Skeletal muscle tissue (tissue), 4 donors: ENCODE data around the gene PXK. TPM values are rescaled to one million over a fixed set of nuclear protein-coding genes. Genes with fewer than 3 reads are reported as not detected.
A peak's percentile ranks its signal among the peaks of the same experiment; 100 is the strongest.

Source experiments
- H3K27ac ChIP-seq: one replicate; pipeline ENCODE4 v1.7.0; 2013; ENCODE audit warnings: mild to moderate bottlenecking, low read depth, low read length, inconsistent platforms
- H3K27me3 ChIP-seq, 3 donors: one replicate each; pipeline ENCODE4 v1.7.0; 2013; ENCODE audit warnings: low read length in 3 of 3; ENCODE audit not compliant: control insufficient read depth in 3 of 3, insufficient read depth in 3 of 3
- H3K36me3 ChIP-seq, 3 donors: one replicate each; pipeline ENCODE4 v1.7.0; 2013; ENCODE audit warnings: low read length in 3 of 3; ENCODE audit not compliant: control insufficient read depth in 3 of 3, insufficient read depth in 3 of 3
- H3K4me1 ChIP-seq, 3 donors: one replicate each; pipeline ENCODE4 v1.7.0; 2013; ENCODE audit warnings: low read length in 3 of 3, mild to moderate bottlenecking in 3 of 3; ENCODE audit not compliant: control insufficient read depth in 3 of 3, insufficient read depth in 3 of 3
- H3K4me3 ChIP-seq, 3 donors: one replicate each; pipeline ENCODE4 v1.7.0; 2013; ENCODE audit warnings: low read length in 3 of 3
- H3K9ac ChIP-seq, 3 donors: one replicate each; pipeline ENCODE4 v1.7.0; 2013; ENCODE audit warnings: low read length in 3 of 3, mild to moderate bottlenecking in 3 of 3, moderate library complexity in 2 of 3, low read depth in 1 of 3
- H3K9me3 ChIP-seq, 3 donors: one replicate each; pipeline ENCODE4 v1.7.0; 2013; ENCODE audit warnings: low read length in 3 of 3; ENCODE audit not compliant: control insufficient read depth in 3 of 3
- total RNA-seq: library from RNA; depleted of rRNA; stranded (reverse); fragments of >200 nt; gene quantifications from one replicate; pipeline ENCODE4 v1.2.3, GENCODE V29; 2014
- donor health status: Osteomylitis.

PXK gene
- total RNA-seq, 1 donor from 2014 or later, result 16.2 TPM

GRCh38 chr3:58408906-58409305 is 76.2 kb downstream of the PXK start:
- Histone ChIP-seq H3K27me3 (no peaks in the 10 kb centered on the region), H3K36me3 (peaks cover 27 to 44% (median 39%) of the 10 kb centered on the region in 3 donors), H3K4me3 (no peak overlapping the region), H3K27ac (no peak overlapping the region), H3K9ac (no peak overlapping the region), H3K4me1 (no peaks in the 10 kb centered on the region), H3K9me3 (no peaks in the 10 kb centered on the region)

GRCh38 chr3:58409663-58410062 is 77.0 kb downstream of the PXK start:
- Histone ChIP-seq H3K36me3 (peaks cover 27 to 39% (median 34%) of the 10 kb centered on the region in 3 donors), H3K4me3 (no peak overlapping the region), H3K9ac (no peak overlapping the region), H3K27me3 (no peaks in the 10 kb centered on the region), H3K27ac (no peak overlapping the region), H3K9me3 (no peaks in the 10 kb centered on the region), H3K4me1 (no peaks in the 10 kb centered on the region)

- H3K4me1 ChIP-seq, result no peaks in the 10 kb centered on the region
- no peak overlapping the region for H3K27ac ChIP-seq
- peaks cover 27 to 39% (median 32%) of the 10 kb centered on the region in 3 donors for H3K36me3 ChIP-seq
- no peak overlapping the region for H3K9ac ChIP-seq
- no peak overlapping the region for H3K4me3 ChIP-seq
- H3K9me3 ChIP-seq, result no peaks in the 10 kb centered on the region
- H3K27me3 ChIP-seq, result no peaks in the 10 kb centered on the region
Measured at GRCh38 chr3:58411036-58411435, 78.3 kb downstream of the PXK start.

- H3K27me3 ChIP-seq, result no peaks in the 10 kb centered on the region
- H3K9ac ChIP-seq, result no peak overlapping the region
- no peak overlapping the region for H3K4me3 ChIP-seq
- peaks cover 27 to 39% (median 32%) of the 10 kb centered on the region in 3 donors for H3K36me3 ChIP-seq
- no peaks in the 10 kb centered on the region for H3K9me3 ChIP-seq
- no peaks in the 10 kb centered on the region for H3K4me1 ChIP-seq
- H3K27ac ChIP-seq, result no peak overlapping the region
Measured at GRCh38 chr3:58411851-58412830, 79.4 kb downstream of the PXK start.

GRCh38 chr3:58414538-58415197 is 82.0 kb downstream of the PXK start:
- Histone ChIP-seq H3K36me3 (peaks cover 22 to 29% (median 23%) of the 10 kb centered on the region in 3 donors), H3K9ac (no peak overlapping the region), H3K4me3 (no peak overlapping the region), H3K27ac (no peak overlapping the region), H3K9me3 (no peaks in the 10 kb centered on the region), H3K27me3 (no peaks in the 10 kb centered on the region), H3K4me1 (peaks cover 0 to 3% (median 0%) of the 10 kb centered on the region in 3 donors)

- H3K27ac ChIP-seq, result no peak overlapping the region
- H3K4me3 ChIP-seq, result no peak overlapping the region
- no peaks in the 10 kb centered on the region for H3K9me3 ChIP-seq
- no peaks in the 10 kb centered on the region for H3K27me3 ChIP-seq
- H3K9ac ChIP-seq, result no peak overlapping the region
- peaks cover 10 to 20% (median 10%) of the 10 kb centered on the region in 3 donors for H3K36me3 ChIP-seq
- H3K4me1 ChIP-seq, result peaks cover 0 to 3% (median 0%) of the 10 kb centered on the region in 3 donors
Measured at GRCh38 chr3:58416191-58416590, 83.5 kb downstream of the PXK start.

- H3K36me3 ChIP-seq, result peaks cover 4 to 19% (median 12%) of the 10 kb centered on the region in 3 donors
- H3K27ac ChIP-seq, result no peak overlapping the region
- H3K4me3 ChIP-seq, result no peak overlapping the region
- H3K9me3 ChIP-seq, result no peaks in the 10 kb centered on the region
- H3K9ac ChIP-seq, result no peak overlapping the region
- H3K4me1 ChIP-seq, result peaks cover 0 to 5% (median 0%) of the 10 kb centered on the region in 3 donors
- no peaks in the 10 kb centered on the region for H3K27me3 ChIP-seq
Measured at GRCh38 chr3:58417075-58417474, 84.4 kb downstream of the PXK start.

- no peak overlapping the region for H3K27ac ChIP-seq
- H3K9ac ChIP-seq, result no peak overlapping the region
- no peak overlapping the region for H3K4me3 ChIP-seq
- H3K27me3 ChIP-seq, result no peaks in the 10 kb centered on the region
- H3K4me1 ChIP-seq, result peaks cover 0 to 7% (median 0%) of the 10 kb centered on the region in 3 donors
- H3K36me3 ChIP-seq, result peaks cover 0 to 23% (median 19%) of the 10 kb centered on the region in 3 donors
- no peaks in the 10 kb centered on the region for H3K9me3 ChIP-seq
Measured at GRCh38 chr3:58418227-58418626, 85.5 kb downstream of the PXK start.

- Histone ChIP-seq H3K9ac (peak overlapping the region in 1 of 3 donors; percentile 3), H3K4me1 (peaks cover 0 to 7% (median 0%) of the 10 kb centered on the region in 3 donors), H3K27ac (peak overlapping the region; percentile 55), H3K9me3 (no peaks in the 10 kb centered on the region), H3K4me3 (no peak overlapping the region), H3K36me3 (peaks cover 6 to 36% (median 36%) of the 10 kb centered on the region in 3 donors), H3K27me3 (no peaks in the 10 kb centered on the region)
Measured at GRCh38 chr3:58419780-58420507, 87.3 kb downstream of the PXK start.
